H1 (cell line): ENCODE results near the gene ROBO2.

Experiments used
- BACH1 ChIP-seq: IDR thresholded peaks from 2 replicates; pipeline ENCODE4 v1.6.1; 2012; ENCODE audit warnings: low read length, improper control_type of control experiment
- BCL11A ChIP-seq, 2 experiments: IDR thresholded peaks; one replicate each; pipeline ENCODE4 v1.6.1; 2011; ENCODE audit warnings: low read depth in 2 of 2, low read length in 2 of 2, mild to moderate bottlenecking in 2 of 2
- CHD1 ChIP-seq: IDR thresholded peaks from 2 replicates; pipeline ENCODE4 v1.6.1; 2012; ENCODE audit warnings: low read depth, low read length, improper control_type of control experiment
- CHD2 ChIP-seq: IDR thresholded peaks from 2 replicates; pipeline ENCODE4 v1.6.1; 2012; ENCODE audit warnings: low read length, improper control_type of control experiment
- EZH2 ChIP-seq: fragments of 200-600 bp; sonication (generic); IDR thresholded peaks from 2 replicates; pipeline ENCODE4 v1.7.1; 2012; ENCODE audit warnings: low read depth, mild to moderate bottlenecking, moderate library complexity, low read length, inconsistent platforms; ENCODE audit not compliant: severe bottlenecking
- GABPA ChIP-seq: IDR thresholded peaks from 2 replicates; pipeline ENCODE4 v1.6.1; 2011; ENCODE audit warnings: mild to moderate bottlenecking, low read length, moderate library complexity, borderline replicate concordance; ENCODE audit not compliant: insufficient read depth
- MAFK ChIP-seq: IDR thresholded peaks from 2 replicates; pipeline ENCODE4 v1.6.1; 2012; ENCODE audit warnings: low read depth, mild to moderate bottlenecking, improper control_type of control experiment, low read length
- POLR2A ChIP-seq, 2 experiments: IDR thresholded peaks; 1 replicate in 1 of 2; 2 replicates in 1 of 2; pipeline ENCODE4 v1.6.1; 2011; ENCODE audit warnings: low read depth in 2 of 2, low read length in 2 of 2, mild to moderate bottlenecking in 2 of 2; ENCODE audit errors: control extremely low read depth in 1 of 2
- POLR2AphosphoS5 ChIP-seq: IDR thresholded peaks from 2 replicates; pipeline ENCODE4 v1.6.1; 2011; ENCODE audit warnings: low read depth, low read length
- TF ChIP-seq, protein P1 (sequence below), 3 experiments: IDR thresholded peaks; 1 replicate in 2 of 3; 2 replicates in 1 of 3; pipeline versions ENCODE4 v1.5.1 to v1.6.1; 2011; ENCODE audit warnings: low read length in 3 of 3, mild to moderate bottlenecking in 3 of 3, inconsistent platforms in 2 of 3, low read depth in 1 of 3, moderate library complexity in 1 of 3; ENCODE audit not compliant: insufficient read depth in 1 of 3; ENCODE audit errors: control extremely low read depth in 1 of 3
- TF ChIP-seq, protein P2 (sequence below): IDR thresholded peaks from 2 replicates; pipeline ENCODE4 v1.6.1; 2011; ENCODE audit warnings: low read length, improper control_type of control experiment

DNA sequence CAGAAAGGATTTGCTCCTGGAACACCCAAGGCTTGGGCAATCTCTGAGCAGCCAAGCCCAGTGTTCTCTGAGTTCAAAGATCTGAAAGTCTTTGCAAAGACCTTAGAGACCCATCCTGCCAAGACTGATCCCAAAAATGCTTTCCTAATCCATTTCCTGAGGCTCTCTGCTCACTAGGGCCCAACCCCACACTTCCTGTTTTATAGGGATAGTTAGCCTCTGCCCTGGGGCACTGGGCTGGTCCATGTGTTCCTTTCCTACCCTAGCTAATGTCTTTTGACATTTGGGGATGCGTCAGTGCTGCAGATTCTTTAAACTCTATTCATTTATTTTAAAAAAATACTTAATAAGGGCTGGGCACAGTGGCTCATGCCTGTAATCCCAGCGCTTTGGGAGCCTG is 372.7 kb downstream of the ROBO2 start:
- TF ChIP-seq, protein P1, sequence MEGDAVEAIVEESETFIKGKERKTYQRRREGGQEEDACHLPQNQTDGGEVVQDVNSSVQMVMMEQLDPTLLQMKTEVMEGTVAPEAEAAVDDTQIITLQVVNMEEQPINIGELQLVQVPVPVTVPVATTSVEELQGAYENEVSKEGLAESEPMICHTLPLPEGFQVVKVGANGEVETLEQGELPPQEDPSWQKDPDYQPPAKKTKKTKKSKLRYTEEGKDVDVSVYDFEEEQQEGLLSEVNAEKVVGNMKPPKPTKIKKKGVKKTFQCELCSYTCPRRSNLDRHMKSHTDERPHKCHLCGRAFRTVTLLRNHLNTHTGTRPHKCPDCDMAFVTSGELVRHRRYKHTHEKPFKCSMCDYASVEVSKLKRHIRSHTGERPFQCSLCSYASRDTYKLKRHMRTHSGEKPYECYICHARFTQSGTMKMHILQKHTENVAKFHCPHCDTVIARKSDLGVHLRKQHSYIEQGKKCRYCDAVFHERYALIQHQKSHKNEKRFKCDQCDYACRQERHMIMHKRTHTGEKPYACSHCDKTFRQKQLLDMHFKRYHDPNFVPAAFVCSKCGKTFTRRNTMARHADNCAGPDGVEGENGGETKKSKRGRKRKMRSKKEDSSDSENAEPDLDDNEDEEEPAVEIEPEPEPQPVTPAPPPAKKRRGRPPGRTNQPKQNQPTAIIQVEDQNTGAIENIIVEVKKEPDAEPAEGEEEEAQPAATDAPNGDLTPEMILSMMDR (IDR thresholded peaks at IDR 0.05; ENCODE audit: control extremely low read depth in 1 of 3, insufficient read depth in 1 of 3, low read depth in 1 of 3, low read length in 3 of 3): no peak
- no peak for TF ChIP-seq POLR2AphosphoS5
- TF ChIP-seq GABPA: no peak
- TF ChIP-seq BCL11A (IDR thresholded peaks at IDR 0.05; ENCODE audit: low read depth in 2 of 2, low read length in 2 of 2): no peak
- TF ChIP-seq MAFK: no peak
- TF ChIP-seq, protein P2, sequence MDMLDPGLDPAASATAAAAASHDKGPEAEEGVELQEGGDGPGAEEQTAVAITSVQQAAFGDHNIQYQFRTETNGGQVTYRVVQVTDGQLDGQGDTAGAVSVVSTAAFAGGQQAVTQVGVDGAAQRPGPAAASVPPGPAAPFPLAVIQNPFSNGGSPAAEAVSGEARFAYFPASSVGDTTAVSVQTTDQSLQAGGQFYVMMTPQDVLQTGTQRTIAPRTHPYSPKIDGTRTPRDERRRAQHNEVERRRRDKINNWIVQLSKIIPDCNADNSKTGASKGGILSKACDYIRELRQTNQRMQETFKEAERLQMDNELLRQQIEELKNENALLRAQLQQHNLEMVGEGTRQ: no peak
- TF ChIP-seq POLR2A (IDR thresholded peaks at IDR 0.05; ENCODE audit: control extremely low read depth in 1 of 2, low read depth in 2 of 2, low read length in 2 of 2): no peak
- TF ChIP-seq BACH1: no peak
- TF ChIP-seq CHD2: no peak
- no peak for TF ChIP-seq CHD1
- no peak for TF ChIP-seq EZH2
